RWPE2 (cell line): Measurements from ENCODE around the gene STRADA.

Experiments
- ATAC-seq: fragments of 200-7000 bp; cut with Tn5 transposase; 3 replicates; pipeline ENCODE4 v1.9.1; 2021; ENCODE audit warnings: low read depth
- DNase-seq: peaks from one replicate; pipeline ENCODE4 v3.0.0-alpha.2; 2020; ENCODE audit warnings: low spot score
- H3K27ac ChIP-seq: fragments of 450-650 bp; 2 replicates; pipeline ENCODE4 v1.5.1; 2017; ENCODE audit warnings: mild to moderate bottlenecking; ENCODE audit not compliant: poor library complexity, severe bottlenecking
- H3K27me3 ChIP-seq: fragments of 250-450 bp; sonication (Bioruptor Pico); 2 replicates; pipeline ENCODE4 v1.5.1; 2021; ENCODE audit warnings: mild to moderate bottlenecking, moderate library complexity; ENCODE audit not compliant: insufficient read depth, poor library complexity, severe bottlenecking
- H3K36me3 ChIP-seq: fragments of 250-450 bp; sonication (Bioruptor Pico); 2 replicates; pipeline ENCODE4 v1.5.1; 2020; ENCODE audit warnings: low read depth, mild to moderate bottlenecking, moderate library complexity
- H3K4me1 ChIP-seq: fragments of 250-450 bp; sonication (Bioruptor Pico); 2 replicates; pipeline ENCODE4 v1.5.1; 2021; ENCODE audit warnings: mild to moderate bottlenecking, moderate library complexity; ENCODE audit not compliant: insufficient read depth, poor library complexity, severe bottlenecking
- H3K4me3 ChIP-seq: fragments of 250-450 bp; sonication (Bioruptor Pico); 2 replicates; pipeline ENCODE4 v1.5.1; 2021; ENCODE audit warnings: mild to moderate bottlenecking, moderate library complexity; ENCODE audit not compliant: severe bottlenecking
- H3K9me3 ChIP-seq: fragments of 250-450 bp; sonication (Bioruptor Pico); 2 replicates; pipeline ENCODE4 v1.5.1; 2021; ENCODE audit warnings: mild to moderate bottlenecking, moderate library complexity; ENCODE audit not compliant: severe bottlenecking
- CTCF ChIP-seq: fragments of 450-650 bp; IDR thresholded peaks from one replicate; pipeline ENCODE4 v1.5.1; 2017; ENCODE audit warnings: mild to moderate bottlenecking, moderate library complexity; ENCODE audit not compliant: poor library complexity, severe bottlenecking

STRADA gene

GRCh38 chr17:63682441-63682840 is 59.2 kb downstream of the STRADA start:
- H3K4me3 ChIP-seq = no peak overlapping the region
- H3K36me3 ChIP-seq = peaks cover 30% of the 10 kb centered on the region
- H3K27ac ChIP-seq = no peak overlapping the region
- DNase-seq (no peak), ATAC-seq (no peak)
- no peak for TF ChIP-seq CTCF
- H3K4me1 ChIP-seq = no peaks in the 10 kb centered on the region
- no peaks in the 10 kb centered on the region for H3K9me3 ChIP-seq
- no peaks in the 10 kb centered on the region for H3K27me3 ChIP-seq

- no peak overlapping the region for H3K27ac ChIP-seq
- H3K36me3 ChIP-seq = peaks cover 30% of the 10 kb centered on the region
Measured at GRCh38 chr17:63681530-63681929, 60.1 kb downstream of the STRADA start.

GRCh38 chr17:63680700-63681099 is 60.9 kb downstream of the STRADA start:
- H3K36me3 ChIP-seq = peaks cover 27% of the 10 kb centered on the region
- no peak for TF ChIP-seq CTCF
- H3K27me3 ChIP-seq = no peaks in the 10 kb centered on the region
- peaks cover 4% of the 10 kb centered on the region for H3K4me1 ChIP-seq
- no peak for DNase-seq
- no peak overlapping the region for H3K4me3 ChIP-seq
- H3K27ac ChIP-seq = no peak overlapping the region
- no peaks in the 10 kb centered on the region for H3K9me3 ChIP-seq
- ATAC-seq = no peak

More at GRCh38 chr17:63681530-63681929, 60.1 kb downstream of the STRADA start:
- ATAC-seq (no peak), DNase-seq (no peak)
- Histone ChIP-seq H3K4me1 (no peaks in the 10 kb centered on the region), H3K9me3 (no peaks in the 10 kb centered on the region), H3K27me3 (no peaks in the 10 kb centered on the region), H3K4me3 (no peak overlapping the region)
- no peak for TF ChIP-seq CTCF

GRCh38 chr17:63679214-63679613 is 62.4 kb downstream of the STRADA start:
- TF ChIP-seq CTCF = no peak
- Histone ChIP-seq H3K4me1 (peaks cover 14% of the 10 kb centered on the region), H3K36me3 (peaks cover 24% of the 10 kb centered on the region), H3K9me3 (no peaks in the 10 kb centered on the region), H3K27ac (no peak overlapping the region), H3K4me3 (no peak overlapping the region), H3K27me3 (no peaks in the 10 kb centered on the region)
- no peak for ATAC-seq
- DNase-seq = no peak

GRCh38 chr17:63676584-63676983 is 65.0 kb downstream of the STRADA start:
- H3K27ac ChIP-seq = no peak overlapping the region
- no peak for ATAC-seq

More at GRCh38 chr17:63676584-63676983, 65.0 kb downstream of the STRADA start:
- Histone ChIP-seq H3K27me3 (no peaks in the 10 kb centered on the region), H3K4me3 (no peak overlapping the region), H3K4me1 (peaks cover 14% of the 10 kb centered on the region), H3K9me3 (no peaks in the 10 kb centered on the region), H3K36me3 (peaks cover 1% of the 10 kb centered on the region; the same call in 1 of the 2 replicates)
- no peak for DNase-seq
- no peak for TF ChIP-seq CTCF
